ENCODE data around the gene ANKRD44.

Gene ANKRD44

GRCh38 chr2:197237291-197238042 lies 73.1 kb downstream of the ANKRD44 start:
- no peak for TF ChIP-seq GATA3 (IDR thresholded peaks at IDR 0.05; ENCODE audit: low read depth, low read length)
- no peak for TF ChIP-seq GATA2 (IDR thresholded peaks at IDR 0.05; ENCODE audit: low read depth, low read length)

GRCh38 chr2:197236816-197237215 lies 73.8 kb downstream of the ANKRD44 start:
- TF ChIP-seq GATA2 (IDR thresholded peaks at IDR 0.05; ENCODE audit: low read depth, low read length), result no peak

GRCh38 chr2:197236159-197236558 lies 74.4 kb downstream of the ANKRD44 start:
- no peak for TF ChIP-seq GATA3 (IDR thresholded peaks at IDR 0.05; ENCODE audit: low read depth, low read length)
- no peak for TF ChIP-seq GATA2 (IDR thresholded peaks at IDR 0.05; ENCODE audit: low read depth, low read length)

GRCh38 chr2:197235711-197236110 lies 74.9 kb downstream of the ANKRD44 start:
- TF ChIP-seq GATA2 (IDR thresholded peaks at IDR 0.05; ENCODE audit: low read depth, low read length) (no peak), GATA3 (IDR thresholded peaks at IDR 0.05; ENCODE audit: low read depth, low read length) (no peak)

- TF ChIP-seq GATA3 (IDR thresholded peaks at IDR 0.05; ENCODE audit: low read depth, low read length) (no peak), GATA2 (IDR thresholded peaks at IDR 0.05; ENCODE audit: low read depth, low read length) (no peak)
Measured at GRCh38 chr2:197234671-197235191, 75.8 kb downstream of the ANKRD44 start.

GRCh38 chr2:197233473-197233872 lies 77.1 kb downstream of the ANKRD44 start:
- TF ChIP-seq GATA3 (IDR thresholded peaks at IDR 0.05; ENCODE audit: low read depth, low read length) (no peak), GATA2 (IDR thresholded peaks at IDR 0.05; ENCODE audit: low read depth, low read length) (no peak)

GRCh38 chr2:197232010-197232409 lies 78.6 kb downstream of the ANKRD44 start:
- TF ChIP-seq GATA2 (IDR thresholded peaks at IDR 0.05; ENCODE audit: low read depth, low read length) (no peak), GATA3 (IDR thresholded peaks at IDR 0.05; ENCODE audit: low read depth, low read length) (no peak)

GRCh38 chr2:197229509-197230443 lies 80.8 kb downstream of the ANKRD44 start:
- TF ChIP-seq GATA2 (IDR thresholded peaks at IDR 0.05; ENCODE audit: low read depth, low read length), result no peak
- no peak for TF ChIP-seq GATA3 (IDR thresholded peaks at IDR 0.05; ENCODE audit: low read depth, low read length)

- TF ChIP-seq GATA3 (IDR thresholded peaks at IDR 0.05; ENCODE audit: low read depth, low read length) (no peak), GATA2 (IDR thresholded peaks at IDR 0.05; ENCODE audit: low read depth, low read length) (no peak)
Measured at GRCh38 chr2:197223451-197223850, 87.1 kb downstream of the ANKRD44 start.

GRCh38 chr2:197219636-197220035 lies 90.9 kb downstream of the ANKRD44 start:
- no peak for TF ChIP-seq GATA2 (IDR thresholded peaks at IDR 0.05; ENCODE audit: low read depth, low read length)

- TF ChIP-seq GATA2 (IDR thresholded peaks at IDR 0.05; ENCODE audit: low read depth, low read length) (no peak), GATA3 (IDR thresholded peaks at IDR 0.05; ENCODE audit: low read depth, low read length) (no peak)
Measured at GRCh38 chr2:197217541-197217940, 93.0 kb downstream of the ANKRD44 start.

GRCh38 chr2:197216361-197216979 lies 94.1 kb downstream of the ANKRD44 start:
- no peak for TF ChIP-seq GATA2 (IDR thresholded peaks at IDR 0.05; ENCODE audit: low read depth, low read length)
- TF ChIP-seq GATA3 (IDR thresholded peaks at IDR 0.05; ENCODE audit: low read depth, low read length), result no peak

GRCh38 chr2:197215748-197216360 lies 94.7 kb downstream of the ANKRD44 start:
- TF ChIP-seq GATA3 (IDR thresholded peaks at IDR 0.05; ENCODE audit: low read depth, low read length) (no peak), GATA2 (IDR thresholded peaks at IDR 0.05; ENCODE audit: low read depth, low read length) (no peak)
